ENCODE data around the gene KMT2A.

DNA sequence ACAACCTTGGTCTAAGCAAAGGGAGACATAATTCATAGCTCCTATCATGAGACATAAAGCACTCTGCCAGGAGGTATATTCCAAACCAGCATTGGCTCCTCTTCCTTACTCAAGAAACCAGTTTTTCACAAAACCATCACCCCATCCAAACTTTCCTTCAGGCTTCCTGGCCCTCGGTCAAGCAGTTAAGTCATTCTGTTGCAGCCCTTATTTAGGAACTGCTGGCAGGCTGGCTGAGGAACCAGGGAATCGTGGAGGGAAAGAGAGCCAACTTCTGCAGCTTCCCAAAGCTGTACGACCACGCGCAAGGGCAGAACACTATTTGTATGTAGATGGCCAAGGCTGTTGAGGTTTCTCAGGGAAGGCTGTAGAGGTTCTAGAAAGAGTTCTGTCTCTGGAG is 128.8 kb downstream of the KMT2A start:
- TF ChIP-seq TAF1 (IDR thresholded peaks at IDR 0.05; ENCODE audit: low read depth, low read length) (no peak), POLR2A (IDR thresholded peaks at IDR 0.05; ENCODE audit: low read depth, low read length) (no peak), POLR2AphosphoS5 (IDR thresholded peaks at IDR 0.05; ENCODE audit: low read depth, low read length) (no peak), POU2F2 (IDR thresholded peaks at IDR 0.05; ENCODE audit: low read depth, low read length) (no peak), SPI1 (IDR thresholded peaks at IDR 0.05; ENCODE audit: low read depth, low read length) (no peak), PAX5 (IDR thresholded peaks at IDR 0.05; ENCODE audit: insufficient read depth, low read length, severe bottlenecking) (no peak)
